GM10847 (cell line): ENCODE data around the gene CDK15.

Experiments
- POLR2A ChIP-seq: IDR thresholded peaks from 2 replicates; pipeline ENCODE4 v1.6.1; 2011; ENCODE audit not compliant: insufficient read length; ENCODE audit errors: extremely low read depth

Gene CDK15

DNA sequence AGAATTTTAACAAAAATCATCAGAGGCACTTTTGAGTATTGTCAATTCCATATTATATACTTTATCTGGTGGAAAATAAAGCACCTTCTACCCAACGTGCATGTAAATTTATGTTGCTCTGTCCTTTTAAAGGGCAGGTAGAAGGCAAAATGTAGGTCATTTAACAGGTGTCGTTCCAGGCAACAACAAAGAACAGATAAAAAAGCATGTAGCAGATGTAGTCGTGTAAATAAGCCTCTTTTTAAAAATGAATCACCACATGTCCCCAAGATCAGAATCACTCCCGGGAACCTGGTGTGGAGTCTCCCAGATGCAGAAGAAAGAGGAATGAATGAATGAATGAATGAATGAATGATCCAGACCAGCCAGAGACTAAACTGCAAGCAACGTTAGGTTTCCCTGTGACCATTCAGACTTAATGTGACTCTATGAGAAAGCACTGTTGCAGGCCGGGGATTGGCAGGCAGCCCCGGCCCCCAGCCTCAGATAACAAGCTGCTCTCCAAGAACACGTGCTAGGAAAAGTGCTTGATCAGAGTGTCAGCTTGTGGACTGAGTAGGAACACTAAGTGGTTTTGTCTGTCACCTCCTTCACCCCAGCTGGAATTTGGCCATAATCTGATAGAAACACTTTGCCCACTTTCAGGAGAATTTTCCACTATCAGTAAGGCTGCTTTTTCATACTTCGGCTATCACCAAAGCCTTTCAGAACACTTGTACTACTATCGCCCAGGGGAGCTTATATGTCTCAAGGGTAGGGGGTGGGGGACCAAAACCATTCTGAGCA, 100.6 kb downstream of the CDK15 start:
- no peak for TF ChIP-seq POLR2A

DNA sequence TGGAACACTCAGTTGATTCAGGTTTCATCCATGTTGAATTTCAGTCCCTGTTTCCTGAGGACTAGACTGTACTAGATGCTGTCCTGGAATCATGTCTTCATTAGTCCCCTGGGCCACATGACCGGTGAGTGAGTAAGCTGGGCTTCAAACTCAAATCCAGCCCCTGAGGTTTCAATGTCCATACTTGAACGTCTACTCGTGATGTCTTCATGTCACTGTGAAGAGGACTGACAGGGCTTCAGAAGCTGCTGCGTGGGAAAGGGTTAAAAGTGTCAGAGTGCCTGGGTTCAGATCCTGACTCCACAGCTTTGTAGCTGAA, 101.2 kb downstream of the CDK15 start:
- TF ChIP-seq POLR2A: no peak

DNA sequence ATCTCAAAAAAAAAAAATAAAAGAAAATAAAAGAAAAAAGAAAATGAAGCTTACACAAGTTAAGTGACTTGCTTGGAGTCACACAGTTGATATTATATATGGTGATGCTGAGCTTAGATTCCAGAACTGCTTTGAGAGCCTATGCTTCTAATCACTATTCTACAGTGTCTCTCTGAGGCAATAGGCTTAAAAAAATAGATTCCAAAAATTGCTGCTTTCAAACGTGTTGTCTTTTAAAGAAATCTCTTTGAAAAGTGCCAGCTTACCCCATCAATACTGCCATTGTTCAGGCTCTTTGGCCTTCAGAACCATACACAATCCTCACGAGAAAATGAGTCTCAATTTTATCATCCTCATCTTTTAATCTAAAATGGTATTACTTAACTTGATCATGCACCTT, 102.6 kb downstream of the CDK15 start:
- no peak for TF ChIP-seq POLR2A

DNA sequence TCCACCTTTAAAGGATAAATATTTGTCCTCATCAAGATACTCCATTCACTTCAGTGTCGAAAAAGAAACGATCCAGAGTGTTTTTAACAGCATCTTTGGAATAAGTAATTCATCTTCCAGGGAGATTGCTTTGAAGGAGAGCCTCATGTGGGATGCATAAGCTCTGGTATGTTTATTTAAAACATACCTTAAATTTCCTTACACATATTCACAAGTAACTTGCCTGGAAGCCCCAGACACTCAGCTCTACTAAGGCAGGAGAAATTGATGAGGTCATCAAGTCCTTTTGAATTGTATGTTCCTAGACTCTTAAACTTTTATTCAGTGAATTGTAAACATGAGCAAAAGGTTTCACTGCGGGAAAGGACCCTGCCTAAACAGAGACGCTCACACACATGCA, 103.0 kb downstream of the CDK15 start:
- TF ChIP-seq POLR2A: no peak

DNA sequence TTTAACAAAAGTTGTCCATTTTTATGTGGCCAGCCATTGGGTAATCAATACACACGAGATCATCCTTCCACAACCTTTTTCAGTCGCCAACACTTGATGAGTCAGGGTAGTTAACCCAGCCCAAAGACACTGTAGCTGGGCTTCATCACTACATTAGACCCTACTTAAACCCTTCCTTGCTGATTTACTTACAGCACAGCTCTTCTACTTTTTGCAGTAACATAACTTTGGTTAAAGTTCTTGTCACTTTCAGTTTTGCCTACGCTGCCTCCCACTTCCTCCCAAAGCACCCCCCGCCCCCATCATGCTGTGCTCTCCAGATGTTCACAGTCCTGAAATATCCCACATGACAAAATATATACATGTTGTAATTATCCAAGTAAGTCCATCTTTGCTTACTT, 103.6 kb downstream of the CDK15 start:
- no peak for TF ChIP-seq POLR2A

DNA sequence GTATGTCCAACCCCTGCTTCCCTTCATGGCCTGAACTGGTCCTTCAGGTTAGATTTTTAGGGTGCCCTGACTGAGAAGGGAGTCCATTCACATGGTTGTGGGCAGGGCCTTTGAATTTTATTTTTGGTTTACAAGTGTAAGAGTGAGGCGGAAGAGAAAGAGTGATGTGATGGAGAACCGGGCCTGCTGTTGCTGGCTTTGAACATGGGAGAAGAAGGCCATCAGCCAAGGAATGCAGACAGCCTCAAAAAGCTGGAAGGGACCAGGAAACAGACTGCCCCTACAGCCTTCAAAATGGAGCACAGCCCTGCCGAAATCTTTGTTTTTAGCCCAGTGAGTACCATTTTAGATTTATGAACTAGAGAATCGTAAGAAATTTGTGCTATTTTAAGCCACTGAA, 105.0 kb downstream of the CDK15 start:
- no peak for TF ChIP-seq POLR2A

DNA sequence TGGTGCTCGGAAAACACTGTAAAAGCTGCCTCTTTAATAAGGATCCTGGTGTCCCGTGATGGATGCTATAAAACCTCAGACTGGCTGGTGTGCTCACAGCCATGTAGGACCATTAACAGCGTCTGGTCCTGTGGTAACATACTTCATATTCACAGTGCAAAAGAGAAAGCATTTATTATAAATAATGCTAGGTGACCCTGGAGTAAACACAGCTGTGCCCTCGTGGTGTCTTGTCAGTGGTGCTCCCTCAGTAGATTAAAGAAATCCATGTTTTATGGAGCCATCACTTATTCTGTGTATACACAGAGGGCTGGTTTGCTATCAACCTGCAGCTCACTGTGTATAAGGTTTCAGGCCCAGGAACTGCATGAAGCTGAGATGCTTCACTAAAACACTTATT, 106.9 kb downstream of the CDK15 start:
- no peak for TF ChIP-seq POLR2A

DNA sequence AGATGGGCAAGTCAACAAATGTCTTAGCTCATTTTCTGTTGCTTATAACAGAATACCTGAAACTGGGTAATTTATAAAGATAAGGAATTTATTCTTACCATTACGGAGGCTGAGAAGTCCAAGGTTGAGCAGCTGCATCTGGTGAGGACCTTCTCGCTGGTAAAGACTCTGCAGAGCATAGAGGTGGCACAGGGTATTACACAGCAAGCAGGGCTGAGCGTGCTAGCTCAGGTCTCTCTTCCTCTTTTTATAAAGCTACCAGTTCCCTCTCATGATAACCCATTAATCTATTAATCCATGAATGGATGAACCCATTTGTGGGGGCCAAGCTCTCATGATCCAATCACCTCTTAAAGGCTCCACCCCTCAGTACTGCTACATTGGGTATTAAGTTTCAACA, 109.1 kb downstream of the CDK15 start:
- no peak for TF ChIP-seq POLR2A

DNA sequence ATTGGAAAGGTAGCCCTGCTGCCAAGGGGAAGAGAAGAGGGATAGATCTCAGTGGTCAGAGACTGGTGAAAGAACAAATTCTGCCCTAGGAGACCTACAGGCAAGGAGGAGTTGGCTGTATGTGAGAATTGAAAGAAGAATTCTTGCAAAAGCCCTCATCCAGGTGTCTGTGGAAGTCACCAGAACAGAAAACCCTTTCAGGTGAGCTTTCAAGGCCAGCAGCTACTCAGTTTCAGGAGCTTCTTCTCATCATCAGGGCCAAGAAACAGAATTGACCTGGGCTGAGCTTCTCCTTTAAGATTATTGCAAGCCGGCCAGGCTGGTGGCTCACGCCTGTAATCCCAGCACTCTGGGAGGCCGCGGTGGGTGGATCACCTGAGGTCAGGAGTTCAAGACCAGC, 110.2 kb downstream of the CDK15 start:
- no peak for TF ChIP-seq POLR2A

DNA sequence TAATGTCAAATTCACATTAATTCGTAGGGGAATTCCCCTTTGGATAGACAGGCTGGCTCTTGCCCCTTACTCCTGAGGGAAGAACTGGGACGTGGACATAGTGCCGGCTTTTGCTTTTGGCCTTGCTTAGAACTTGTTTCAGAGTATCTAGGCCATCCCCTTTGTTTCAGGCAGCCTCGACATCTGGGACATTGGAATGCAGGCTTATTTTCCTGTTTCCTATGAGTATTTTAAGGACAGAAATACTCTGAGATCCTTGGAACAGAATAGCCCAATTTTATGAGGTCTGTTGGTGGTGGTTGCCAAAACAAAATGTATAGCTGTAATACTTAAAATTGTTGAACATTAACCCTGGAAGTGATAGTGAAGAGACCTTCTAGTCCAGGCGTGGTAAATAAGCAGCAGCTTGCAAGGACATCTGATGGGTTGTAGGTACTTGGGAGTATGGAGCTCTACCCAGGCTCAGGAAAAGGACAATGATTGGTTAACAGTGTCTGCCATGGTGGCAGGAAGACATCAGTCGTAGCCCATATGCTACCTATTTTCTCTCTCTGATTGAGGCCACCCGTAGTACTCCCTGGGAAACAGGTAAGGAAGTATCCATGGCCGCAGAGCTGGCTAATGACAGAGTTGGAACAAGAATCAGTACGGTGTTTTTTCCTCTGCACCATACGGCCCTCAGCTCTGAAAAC, 112.4 kb downstream of the CDK15 start:
- TF ChIP-seq POLR2A: no peak

DNA sequence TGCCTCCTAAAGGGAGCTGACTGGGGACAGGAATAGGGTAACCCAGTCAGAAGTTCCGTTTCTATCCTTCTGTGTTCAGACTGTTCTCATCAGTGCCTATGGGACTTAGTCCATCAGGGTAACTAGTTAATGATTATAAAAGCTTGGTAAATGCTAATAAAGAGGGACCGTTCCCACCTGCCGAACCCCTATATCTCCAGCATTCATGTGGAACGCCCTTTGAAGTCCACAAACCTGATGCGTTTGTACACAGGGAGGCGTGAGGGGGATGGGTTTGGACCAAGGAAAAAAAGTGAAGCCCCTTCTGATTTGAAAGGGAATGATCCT, 112.9 kb downstream of the CDK15 start:
- TF ChIP-seq POLR2A: no peak

DNA sequence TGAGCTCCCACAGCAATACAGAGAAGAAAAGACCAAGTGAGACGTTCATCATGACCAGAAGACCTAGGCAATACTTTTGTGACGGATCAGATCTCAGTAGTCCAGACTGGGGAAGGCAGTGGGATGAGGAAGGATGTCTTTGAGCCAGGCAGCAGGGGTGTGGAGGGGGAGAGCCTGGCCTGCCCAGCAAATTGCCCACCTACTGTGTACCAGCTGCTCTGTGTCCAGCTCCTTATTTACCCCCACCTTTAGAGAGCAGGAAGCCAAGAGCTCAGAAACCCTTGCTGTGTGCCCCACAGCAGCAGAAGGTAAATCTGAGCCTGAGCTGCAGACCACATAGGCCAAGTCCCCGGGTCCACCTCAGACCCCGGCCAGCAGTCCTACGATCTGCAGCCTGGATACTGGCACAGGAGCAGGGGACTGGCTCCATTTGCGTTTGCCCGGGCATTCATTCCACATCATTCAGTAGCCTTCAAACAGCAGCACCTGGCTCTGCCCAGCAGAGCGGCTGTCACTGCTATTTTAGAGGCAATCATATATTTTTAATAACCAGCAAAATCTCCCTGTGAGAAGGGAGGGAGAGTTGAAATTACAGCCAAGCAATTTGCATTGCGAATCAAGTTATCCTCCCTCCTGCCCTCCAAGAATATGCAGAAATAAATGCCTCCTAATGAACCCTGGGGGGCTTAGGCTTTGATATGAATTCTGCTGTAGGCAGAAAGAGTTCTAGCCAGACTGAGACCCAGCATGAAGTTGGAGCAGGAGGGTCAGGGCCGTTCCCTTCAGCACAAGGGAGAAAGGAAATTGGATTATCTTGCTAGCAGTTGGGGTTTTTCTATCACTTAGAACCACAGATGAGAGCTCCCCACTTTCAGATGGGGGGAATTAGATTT, 117.3 kb downstream of the CDK15 start:
- TF ChIP-seq POLR2A: no peak

DNA sequence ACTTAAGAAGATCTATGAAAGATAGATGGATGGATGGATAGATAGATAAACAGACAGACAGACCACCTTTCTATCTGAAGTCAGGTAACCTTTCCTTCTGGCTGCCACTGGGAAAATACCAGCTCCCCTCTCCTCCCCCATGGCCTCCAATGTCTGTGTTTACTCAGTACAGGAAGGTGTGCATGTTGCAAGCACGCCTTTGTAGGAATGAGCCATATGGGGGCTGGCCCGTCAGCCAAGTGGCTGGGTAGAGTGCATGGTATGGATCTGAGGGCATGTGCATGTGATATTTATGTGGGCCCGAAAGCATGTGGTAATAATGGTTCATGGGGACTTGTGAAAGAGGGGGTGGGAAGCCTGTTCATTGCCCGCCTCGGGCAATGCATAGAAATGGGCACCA, 118.1 kb downstream of the CDK15 start:
- no peak for TF ChIP-seq POLR2A

DNA sequence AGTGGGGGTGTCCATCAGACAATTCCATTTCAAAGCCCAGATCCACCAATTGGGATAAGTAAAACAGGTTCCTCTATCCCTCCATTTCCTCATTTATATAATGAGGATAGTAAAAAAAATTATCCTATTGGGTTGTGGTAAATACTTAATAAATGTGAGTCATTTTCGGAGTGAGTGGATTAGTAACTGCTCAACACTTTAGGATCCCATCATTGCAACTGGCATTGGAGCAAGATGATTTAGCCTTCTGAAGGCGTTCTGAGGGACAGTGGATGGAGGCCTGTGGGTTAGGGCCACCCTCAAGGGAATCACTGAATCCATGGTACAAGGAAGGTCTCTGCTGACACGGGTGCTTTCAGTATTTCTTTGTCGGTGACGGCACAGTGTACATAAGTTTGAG, 118.7 kb downstream of the CDK15 start:
- no peak for TF ChIP-seq POLR2A

DNA sequence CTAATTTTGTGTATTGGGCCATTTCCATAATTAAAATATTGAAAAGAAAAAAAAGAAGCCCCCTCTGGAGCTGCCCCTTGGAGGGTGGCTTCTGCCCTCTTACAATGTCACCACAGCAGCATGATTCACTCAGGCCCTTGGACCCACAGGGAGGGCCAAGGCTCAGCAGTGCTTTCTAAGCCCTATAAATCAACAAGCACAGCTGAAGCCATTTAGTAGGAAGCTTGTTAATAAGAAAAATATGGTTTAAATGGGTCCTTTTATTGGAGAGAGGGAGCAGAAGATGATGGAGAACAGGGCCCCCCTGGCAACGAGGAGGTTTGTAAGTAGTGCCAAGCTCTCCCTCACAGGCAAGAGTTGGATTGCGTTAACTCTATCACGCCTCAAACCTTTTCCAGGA, 119.7 kb downstream of the CDK15 start:
- TF ChIP-seq POLR2A: no peak

DNA sequence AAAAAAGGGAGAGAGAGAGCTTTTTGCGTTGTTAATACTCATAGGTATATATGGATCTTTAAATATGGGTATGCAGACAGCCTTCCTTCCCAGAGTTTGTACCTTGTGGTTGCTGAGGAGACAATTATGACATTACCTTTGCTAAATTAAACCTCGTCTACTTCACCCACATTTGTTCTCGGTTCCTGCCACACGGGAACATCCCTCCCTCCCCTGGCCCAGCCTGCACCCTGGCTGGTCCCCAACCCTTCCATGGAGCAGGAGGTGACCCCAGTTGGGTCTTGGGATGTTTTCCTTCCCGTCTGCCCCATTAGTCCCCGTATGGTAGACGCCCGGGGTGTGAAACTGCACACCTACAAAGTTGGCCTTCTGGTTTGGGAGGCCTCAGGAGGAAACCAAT, 122.0 kb downstream of the CDK15 start:
- TF ChIP-seq POLR2A: no peak
